ENCODE measurements around the gene CCSAP. TPM values are rescaled to one million over a fixed set of nuclear protein-coding genes. Genes with fewer than 3 reads are reported as not detected.
"Not testable (repeated sequence)": the region's sequence is repeated elsewhere in the genome, so short reads cannot be mapped to it uniquely, and the experiment has no call there.

Gene CCSAP
- total and polyA plus RNA-seq, 5 donors, result 2.1 to 4.4 (median 3.5) TPM

DNA sequence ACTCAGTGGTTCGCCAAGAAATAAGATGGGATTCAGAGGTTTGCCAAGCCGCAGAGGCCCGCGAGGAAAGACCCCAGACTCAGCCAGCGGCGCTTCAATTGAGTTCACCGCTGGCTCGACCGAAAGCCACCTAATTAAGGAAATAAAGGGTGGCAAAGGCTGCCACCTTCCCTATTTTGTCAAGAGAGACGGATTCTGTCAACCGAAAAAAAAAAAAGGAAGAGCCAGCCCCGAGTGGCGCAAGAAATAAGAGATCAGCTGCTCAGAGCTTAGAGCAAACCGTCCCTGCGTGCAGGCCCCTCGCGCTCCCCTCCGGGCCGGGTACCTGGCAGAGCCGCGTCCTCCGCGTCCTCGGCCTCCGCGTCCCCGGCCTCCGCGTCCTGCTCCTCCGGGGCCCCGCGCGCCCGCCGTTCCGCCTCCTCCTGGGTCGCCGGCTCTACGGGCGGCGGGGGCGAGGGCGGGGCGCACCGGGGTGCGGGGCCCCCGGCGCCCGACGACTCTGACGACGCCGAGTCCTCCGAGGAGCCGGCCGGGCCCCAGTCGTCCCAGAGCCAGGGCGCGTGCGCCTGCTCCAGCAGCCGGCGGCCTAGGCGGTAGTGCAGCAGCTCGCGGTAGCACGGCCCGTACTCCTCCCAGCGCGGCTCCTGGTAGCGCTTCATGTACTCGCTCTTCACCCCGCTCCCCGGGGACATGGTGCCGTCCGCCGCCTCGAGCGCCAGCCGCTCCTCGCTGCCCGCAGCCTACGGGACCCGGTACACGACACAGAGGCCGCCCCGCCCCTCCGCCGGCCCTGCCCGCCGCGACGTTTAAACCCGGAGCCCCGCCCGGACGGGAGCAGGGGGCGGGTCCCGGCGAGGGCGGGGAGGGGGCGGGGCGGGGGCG is 832 bp downstream of the CCSAP start:
- peak; percentile 85 to 94 (median 94) for DNase-seq
- no peaks in the 10 kb centered on the region for H3K27me3 ChIP-seq (ENCODE audit: control insufficient read depth, insufficient read depth)
- H3K9me3 ChIP-seq (ENCODE audit: control insufficient read depth, low read length), result no peaks in the 10 kb centered on the region
- intact Hi-C loops (cut with DNase I), result loop anchor here in 1 of 4 donors (5.0 kb wide), 1 partner anchor 70 kb away; the partner anchor contains the start of gene RAB4A
- peaks cover 2% of the 10 kb centered on the region for H3K4me1 ChIP-seq (ENCODE audit: control insufficient read depth, insufficient read depth, low read length)
- H3K27ac ChIP-seq (ENCODE audit: low read length), result peak overlapping the region; percentile 46
- H3K4me3 ChIP-seq (ENCODE audit: low read length), result peak overlapping the region; percentile 81
- WGBS, result under 1% methylated on average over 103 of the region's 103 CpGs
- peak; percentile 97 for ATAC-seq

DNA sequence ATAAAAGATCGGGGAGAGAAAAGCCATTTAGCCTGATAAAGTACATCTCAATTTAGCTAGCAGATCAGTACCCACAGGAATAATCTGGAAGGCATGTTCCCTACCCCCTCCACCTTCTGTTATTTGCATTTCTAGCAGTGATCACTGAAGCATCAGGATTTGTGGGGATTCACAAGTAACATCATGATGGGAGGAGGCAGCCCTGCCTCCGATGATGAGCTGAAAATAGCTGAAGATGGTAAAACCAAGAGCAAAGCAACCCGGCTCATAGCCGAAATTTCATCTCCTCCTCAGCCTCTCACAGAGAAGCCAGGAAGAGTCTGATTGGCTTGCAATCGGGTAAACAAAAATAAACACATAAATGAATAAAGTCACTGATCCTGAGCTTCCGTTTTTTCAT is 2.4 kb downstream of the CCSAP start:
- Histone ChIP-seq H3K9me3 (ENCODE audit: control insufficient read depth, low read length) (no peaks in the 10 kb centered on the region), H3K27ac (ENCODE audit: low read length) (no peak overlapping the region), H3K4me3 (ENCODE audit: low read length) (no peak overlapping the region), H3K4me1 (ENCODE audit: control insufficient read depth, insufficient read depth, low read length) (no peaks in the 10 kb centered on the region), H3K27me3 (ENCODE audit: control insufficient read depth, insufficient read depth) (no peaks in the 10 kb centered on the region)
- 92% methylated on average over 6 of the region's 6 CpGs for WGBS
- no peak for ATAC-seq
- no peak for DNase-seq
- intact Hi-C loops (cut with DNase I), result loop anchor here in 1 of 4 donors (5.0 kb wide), 1 partner anchor 68 kb away; the partner anchor contains the start of gene RAB4A

DNA sequence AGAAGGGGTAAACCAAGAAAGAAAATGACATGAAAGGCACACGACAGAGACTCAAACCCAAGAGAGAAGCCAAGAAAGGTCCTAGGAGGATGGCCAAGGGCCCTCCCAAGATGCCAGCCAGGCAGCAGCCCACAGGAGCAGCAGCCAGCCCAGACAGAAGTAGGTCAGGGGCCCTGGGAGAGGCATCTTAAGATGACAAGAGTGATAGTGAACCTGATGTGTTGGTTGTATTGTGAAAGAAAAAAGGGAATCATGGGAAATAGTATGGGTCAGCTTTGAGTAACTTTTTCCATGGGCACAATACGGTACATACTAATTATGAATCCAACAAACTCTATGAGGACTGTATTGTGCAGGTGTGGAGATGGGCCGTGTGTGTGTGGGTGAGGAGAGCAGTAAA is 3.3 kb downstream of the CCSAP start:
- Histone ChIP-seq H3K27me3 (ENCODE audit: control insufficient read depth, insufficient read depth) (no peaks in the 10 kb centered on the region), H3K27ac (ENCODE audit: low read length) (no peak overlapping the region), H3K4me1 (ENCODE audit: control insufficient read depth, insufficient read depth, low read length) (no peaks in the 10 kb centered on the region), H3K4me3 (ENCODE audit: low read length) (no peak overlapping the region), H3K9me3 (ENCODE audit: control insufficient read depth, low read length) (no peaks in the 10 kb centered on the region)
- intact Hi-C loops (cut with DNase I), result no loop called here
- no peak for DNase-seq
- no peak for ATAC-seq
- 96% methylated on average over 3 of the region's 3 CpGs for WGBS

DNA sequence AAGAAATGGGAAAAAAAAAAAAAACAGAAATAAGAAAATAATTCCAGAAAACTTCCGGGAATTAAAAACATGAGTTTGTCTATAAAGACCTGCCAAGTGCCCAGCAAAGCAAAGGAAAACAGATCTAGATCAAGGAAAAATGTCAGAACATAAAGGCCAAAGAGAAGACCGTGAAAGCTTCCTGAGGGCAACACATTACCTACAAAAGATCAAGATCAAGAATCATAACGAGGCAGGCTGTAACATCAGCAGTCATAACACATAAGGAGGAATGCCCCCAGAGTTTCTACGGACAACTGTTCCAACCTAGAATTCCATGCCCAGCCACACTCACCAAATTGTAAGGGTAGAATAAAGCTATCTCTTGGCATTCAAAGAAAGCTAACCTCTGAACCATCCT is 3.8 kb downstream of the CCSAP start:
- DNase-seq (no peak), ATAC-seq (no peak)
- Histone ChIP-seq H3K27ac (ENCODE audit: low read length) (no peak overlapping the region), H3K4me1 (ENCODE audit: control insufficient read depth, insufficient read depth, low read length) (no peaks in the 10 kb centered on the region), H3K4me3 (ENCODE audit: low read length) (no peak overlapping the region), H3K9me3 (ENCODE audit: control insufficient read depth, low read length) (no peaks in the 10 kb centered on the region), H3K27me3 (ENCODE audit: control insufficient read depth, insufficient read depth) (no peaks in the 10 kb centered on the region)
- 90% methylated on average over 4 of the region's 4 CpGs for WGBS
- intact Hi-C loops (cut with DNase I), result no loop called here

DNA sequence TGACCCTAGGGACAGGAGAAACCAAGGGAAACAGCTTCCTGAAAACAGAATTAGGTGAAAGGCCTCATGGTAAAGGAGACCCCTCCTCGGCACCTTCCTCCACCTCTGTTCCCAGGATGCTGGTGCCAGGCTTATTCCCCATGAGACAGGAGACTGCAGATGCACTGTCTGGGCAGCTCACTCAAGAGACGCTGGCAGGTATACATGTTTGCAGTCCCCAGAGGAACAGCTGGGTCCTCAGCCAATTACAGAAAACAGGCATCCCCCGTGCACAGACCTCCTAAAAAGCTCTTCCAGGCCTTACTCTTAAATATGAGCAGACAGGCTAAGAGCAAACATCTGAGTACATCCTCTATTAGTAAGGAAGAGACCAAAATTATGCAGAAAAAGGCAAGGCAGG is 6.5 kb downstream of the CCSAP start:
- ATAC-seq, result no peak
- Histone ChIP-seq H3K9me3 (ENCODE audit: control insufficient read depth, low read length) (no peaks in the 10 kb centered on the region), H3K4me3 (ENCODE audit: low read length) (no peak overlapping the region), H3K27ac (ENCODE audit: low read length) (no peak overlapping the region), H3K27me3 (ENCODE audit: control insufficient read depth, insufficient read depth) (no peaks in the 10 kb centered on the region), H3K4me1 (ENCODE audit: control insufficient read depth, insufficient read depth, low read length) (no peaks in the 10 kb centered on the region)
- no peak for DNase-seq
- 83% methylated on average over 3 of the region's 3 CpGs for WGBS
- intact Hi-C loops (cut with DNase I), result no loop called here

DNA sequence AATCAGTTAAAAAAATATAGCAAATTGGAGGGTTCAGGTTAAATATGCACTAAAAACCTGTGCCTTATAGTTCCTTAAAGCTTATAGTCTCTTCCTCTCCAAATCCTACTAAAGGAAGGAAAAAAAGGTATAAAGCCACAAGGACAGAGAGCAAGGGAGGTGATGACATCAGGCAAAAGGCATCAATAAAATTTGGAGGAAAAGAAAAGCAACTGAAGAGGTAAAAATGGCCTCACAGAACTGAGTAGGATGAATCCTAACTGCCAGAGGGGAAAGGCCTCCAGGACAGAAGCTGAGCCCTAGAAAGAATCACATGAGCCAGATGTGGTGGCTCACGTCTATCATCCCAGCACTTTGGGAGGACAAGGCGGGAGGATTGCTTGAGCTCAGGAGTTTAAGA is 8.1 kb downstream of the CCSAP start:
- H3K9me3 ChIP-seq (ENCODE audit: control insufficient read depth, low read length), result no peaks in the 10 kb centered on the region
- DNase-seq (no peak), ATAC-seq (no peak)
- 98% methylated on average over 2 of the region's 2 CpGs for WGBS
- no peak overlapping the region for H3K27ac ChIP-seq (ENCODE audit: low read length)
- H3K27me3 ChIP-seq (ENCODE audit: control insufficient read depth, insufficient read depth), result no peaks in the 10 kb centered on the region
- H3K4me3 ChIP-seq (ENCODE audit: low read length), result no peak overlapping the region
- intact Hi-C loops (cut with DNase I), result no loop called here
- no peaks in the 10 kb centered on the region for H3K4me1 ChIP-seq (ENCODE audit: control insufficient read depth, insufficient read depth, low read length)

DNA sequence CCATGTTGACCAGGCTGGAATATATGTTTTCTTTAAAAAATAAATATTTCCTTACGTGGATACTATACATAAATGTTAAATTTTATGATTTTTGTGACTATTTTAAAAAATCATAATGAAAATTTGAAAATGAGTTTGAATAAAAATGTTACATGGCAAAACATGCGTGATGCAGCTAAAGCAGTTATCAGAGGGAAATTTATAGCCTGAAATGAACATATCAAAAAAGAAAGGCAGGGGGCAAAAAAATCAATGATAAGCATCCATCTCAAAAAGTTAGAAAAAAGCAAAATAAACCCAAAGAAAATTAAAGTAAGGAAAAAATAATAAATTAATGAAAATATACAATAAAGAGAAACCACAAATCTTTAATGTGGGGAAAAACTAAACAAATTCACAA is 8.6 kb downstream of the CCSAP start:
- no peak for ATAC-seq
- no peaks in the 10 kb centered on the region for H3K27me3 ChIP-seq (ENCODE audit: control insufficient read depth, insufficient read depth)
- intact Hi-C loops (cut with DNase I), result no loop called here
- no peak for DNase-seq
- 98% methylated on average over 2 of the region's 2 CpGs for WGBS
- no peak overlapping the region for H3K27ac ChIP-seq (ENCODE audit: low read length)
- no peaks in the 10 kb centered on the region for H3K9me3 ChIP-seq (ENCODE audit: control insufficient read depth, low read length)
- no peak overlapping the region for H3K4me3 ChIP-seq (ENCODE audit: low read length)
- no peaks in the 10 kb centered on the region for H3K4me1 ChIP-seq (ENCODE audit: control insufficient read depth, insufficient read depth, low read length)

DNA sequence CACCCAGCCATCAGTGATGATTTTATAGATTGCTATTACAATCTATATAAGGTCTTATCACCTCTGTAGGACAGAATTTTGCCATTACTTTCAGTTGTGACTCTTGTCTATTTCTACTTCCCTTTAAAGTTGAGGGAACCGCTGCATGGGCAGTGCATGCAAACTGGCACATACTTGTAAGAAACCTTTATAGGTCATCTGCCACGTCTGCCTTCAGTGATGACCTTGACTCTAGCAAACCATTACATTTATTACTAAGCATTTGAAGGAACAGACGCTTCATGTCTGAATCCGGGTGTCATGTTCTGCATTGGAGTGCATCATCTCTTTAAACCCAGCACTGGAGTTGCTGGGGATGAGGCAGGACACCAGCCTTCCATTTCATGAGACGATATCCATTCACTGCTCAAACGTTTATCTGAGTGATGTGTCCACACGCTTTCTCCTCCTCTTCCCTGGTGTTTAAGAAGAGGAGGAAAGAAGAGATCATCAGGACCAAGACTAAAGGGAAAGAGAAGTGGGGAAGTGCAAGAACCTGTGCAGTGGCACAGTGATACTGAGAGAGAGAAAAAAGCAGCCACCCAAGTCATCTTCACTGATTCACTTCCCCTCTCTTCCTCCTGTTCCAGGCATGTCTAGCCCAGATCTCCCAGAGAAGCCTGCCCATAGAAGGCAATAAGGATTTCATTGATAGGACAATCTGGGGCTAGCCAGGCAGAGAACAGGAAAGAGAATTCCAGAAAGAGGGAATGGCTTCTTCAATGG is 14.1 kb downstream of the CCSAP start:
- no peak for DNase-seq
- Histone ChIP-seq H3K9me3 (ENCODE audit: control insufficient read depth, low read length) (no peaks in the 10 kb centered on the region), H3K27me3 (ENCODE audit: control insufficient read depth, insufficient read depth) (no peaks in the 10 kb centered on the region), H3K27ac (ENCODE audit: low read length) (no peak overlapping the region), H3K4me3 (ENCODE audit: low read length) (no peak overlapping the region), H3K4me1 (ENCODE audit: control insufficient read depth, insufficient read depth, low read length) (no peaks in the 10 kb centered on the region)
- intact Hi-C loops (cut with DNase I), result no loop called here
- ATAC-seq, result no peak
- WGBS, result 82% methylated on average over 7 of the region's 7 CpGs

DNA sequence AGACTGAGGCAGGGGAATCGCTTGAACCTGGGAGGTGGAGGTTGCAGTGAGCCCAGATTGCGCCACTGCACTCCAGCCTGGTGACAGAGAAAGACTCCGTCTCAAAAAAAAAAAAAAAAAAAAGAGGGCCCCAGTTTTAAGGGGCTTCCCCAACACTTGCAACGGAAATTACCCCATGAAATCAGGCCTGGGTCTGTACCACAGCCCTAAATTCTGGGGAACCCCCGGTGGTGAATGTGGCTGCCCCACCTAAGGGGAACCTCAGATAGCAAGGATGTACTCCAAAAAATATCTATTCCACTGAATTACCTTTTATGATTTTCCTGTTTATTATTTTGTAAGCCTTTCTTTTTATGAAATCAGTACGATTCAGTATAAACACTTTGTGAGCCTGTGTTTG is 15.1 kb downstream of the CCSAP start:
- H3K4me1 ChIP-seq (ENCODE audit: control insufficient read depth, insufficient read depth, low read length), result not testable (repeated sequence)

DNA sequence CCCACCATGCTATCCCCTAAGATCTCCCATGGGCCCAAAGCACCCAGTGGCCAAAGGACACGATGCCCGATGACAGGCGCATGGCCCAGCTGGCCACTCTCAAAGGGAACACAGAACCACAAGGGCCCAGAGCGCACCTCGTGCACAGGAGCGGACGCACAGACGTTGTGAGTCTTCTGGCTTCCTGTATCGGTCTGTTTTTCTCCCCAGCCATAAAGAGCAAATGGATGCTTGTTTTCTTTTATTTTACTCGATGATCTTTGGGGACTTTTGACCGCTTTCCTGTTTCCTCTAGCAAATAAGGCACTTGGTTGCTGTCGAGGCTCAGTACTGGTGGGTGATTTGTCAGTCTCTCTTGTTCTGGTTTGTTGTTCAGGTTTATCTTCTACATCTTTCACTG is 16.2 kb downstream of the CCSAP start:
- Histone ChIP-seq H3K9me3 (ENCODE audit: control insufficient read depth, low read length) (no peaks in the 10 kb centered on the region), H3K4me3 (ENCODE audit: low read length) (no peak overlapping the region), H3K4me1 (ENCODE audit: control insufficient read depth, insufficient read depth, low read length) (no peaks in the 10 kb centered on the region), H3K27me3 (ENCODE audit: control insufficient read depth, insufficient read depth) (no peaks in the 10 kb centered on the region), H3K27ac (ENCODE audit: low read length) (no peak overlapping the region)
- intact Hi-C loops (cut with DNase I), result no loop called here
- no peak for DNase-seq
- no peak for ATAC-seq
- 92% methylated on average over 12 of the region's 12 CpGs for WGBS

More for the DNA sequence above, 15.1 kb downstream of the CCSAP start:
- H3K27ac ChIP-seq (ENCODE audit: low read length); H3K27me3 ChIP-seq (ENCODE audit: control insufficient read depth, insufficient read depth); H3K9me3 ChIP-seq (ENCODE audit: control insufficient read depth, low read length); H3K4me3 ChIP-seq (ENCODE audit: low read length); intact Hi-C loops (cut with DNase I); ATAC-seq; DNase-seq: not testable (repeated sequence)
- WGBS, result 95% methylated on average over 6 of the region's 6 CpGs

DNA sequence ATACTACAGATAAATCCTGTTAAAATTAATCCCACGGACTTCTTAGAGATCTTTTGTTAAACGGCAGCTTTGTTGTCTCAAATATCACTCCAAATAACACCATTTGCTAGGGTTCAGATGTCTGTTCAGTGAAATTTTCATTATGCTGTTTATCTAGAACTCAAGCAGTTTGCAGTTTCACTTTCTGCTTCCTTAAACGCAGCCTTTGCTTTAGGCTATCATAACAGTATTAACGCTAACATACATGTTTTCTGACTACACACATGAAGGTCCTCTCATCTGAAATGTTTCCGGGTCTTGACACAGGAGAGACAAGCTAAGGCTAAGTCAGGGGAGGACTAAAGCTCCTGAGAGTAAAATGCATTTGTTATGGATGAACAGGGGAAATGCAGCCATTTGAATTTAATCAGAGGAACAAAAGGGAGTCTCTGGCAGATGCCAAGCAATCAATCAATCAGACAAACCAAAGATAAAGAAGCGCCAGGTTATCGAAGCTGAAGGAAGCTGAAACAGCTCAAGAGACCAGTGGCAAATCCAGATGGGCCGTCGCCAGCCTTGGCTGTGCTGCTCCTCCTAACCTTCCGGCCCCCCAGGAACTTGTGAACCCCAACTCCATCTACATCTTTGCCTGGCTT is 16.9 kb downstream of the CCSAP start:
- peak in 1 of 3 donors; percentile 30 for DNase-seq
- H3K4me3 ChIP-seq (ENCODE audit: low read length), result no peak overlapping the region
- no peaks in the 10 kb centered on the region for H3K27me3 ChIP-seq (ENCODE audit: control insufficient read depth, insufficient read depth)
- ATAC-seq, result no peak
- intact Hi-C loops (cut with DNase I), result no loop called here
- WGBS, result 55% methylated on average over 10 of the region's 10 CpGs
- H3K9me3 ChIP-seq (ENCODE audit: control insufficient read depth, low read length), result no peaks in the 10 kb centered on the region
- H3K4me1 ChIP-seq (ENCODE audit: control insufficient read depth, insufficient read depth, low read length), result no peaks in the 10 kb centered on the region
- H3K27ac ChIP-seq (ENCODE audit: low read length), result no peak overlapping the region
